ENCODE results near the gene TFDP2. TPM values are rescaled to one million over a fixed set of nuclear protein-coding genes. Genes with fewer than 3 reads are reported as not detected.

TFDP2 gene
- total and polyA plus RNA-seq, 2 experiments from 2014 or later, result 150 to 410 TPM

GRCh38 chr3:142148044-142148791 is 1.1 kb downstream of the TFDP2 start:
- peaks cover 4% of the 10 kb centered on the region for H3K27me3 Mint-ChIP-seq (ENCODE audit: insufficient read depth, low read depth, poor library complexity)
- H3K4me2 ChIP-seq, result peak overlapping the region; percentile 98
- TF ChIP-seq REST (IDR thresholded peaks at IDR 0.05; ENCODE audit: unreplicated experiment) (no peak), NANOG (IDR thresholded peaks at IDR 0.05; ENCODE audit: borderline replicate concordance) (no peak), ZNF462 (CRISPR knock-in tag; IDR thresholded peaks at IDR 0.05) (no peak), JUNB (IDR thresholded peaks at IDR 0.05; ENCODE audit: unreplicated experiment) (no peak), ETS1 (IDR thresholded peaks at IDR 0.05) (no peak), ZNF331 (CRISPR knock-in tag; IDR thresholded peaks at IDR 0.05; ENCODE audit: low read depth) (no peak), EZH2 (IDR thresholded peaks at IDR 0.05; ENCODE audit: low read depth, unreplicated experiment) (no peak), ZNF114 (CRISPR knock-in tag; IDR thresholded peaks at IDR 0.05) (no peak), STAT1 (IDR thresholded peaks at IDR 0.05; ENCODE audit: unreplicated experiment) (no peak), EZH2phosphoT487 (IDR thresholded peaks at IDR 0.05; ENCODE audit: unreplicated experiment) (no peak), CREB1 (CRISPR knock-in tag; IDR thresholded peaks at IDR 0.05; ENCODE audit: low read depth) (no peak), POLR2AphosphoS5 (IDR thresholded peaks at IDR 0.05; ENCODE audit: low read depth) (no peak), CTCF (conservative IDR thresholded peaks at IDR 0.05; ENCODE audit: low read depth in 2 of 2) (no peak)
- peak overlapping the region; percentile 65 for H3K4me3 ChIP-seq
- peaks cover 6% of the 10 kb centered on the region for H3K4me1 Mint-ChIP-seq
- no peaks in the 10 kb centered on the region for H3K36me3 ChIP-seq (ENCODE audit: insufficient read depth)
- no peaks in the 10 kb centered on the region; the same call in 1 of the 2 replicates for H3K79me2 ChIP-seq (replicated peaks; ENCODE audit: insufficient read depth)
- H3K9me3 Mint-ChIP-seq, result no peaks in the 10 kb centered on the region
- H3K27ac ChIP-seq (ENCODE audit: low read depth), result no peak overlapping the region
- H4K20me1 ChIP-seq (replicated peaks; ENCODE audit: insufficient read depth), result no peaks in the 10 kb centered on the region
- peak overlapping the region; percentile 88; the same call in 1 of the 2 replicates for H3K27ac Mint-ChIP-seq
- ATAC-seq (peak; percentile 4), DNase-seq (ENCODE audit: low spot score) (peak; percentile 35)
- H3K4me3 Mint-ChIP-seq, result peak overlapping the region; percentile 91
- 0 out of 2 replicates have a peak, but pooled peaks cover 8% of the 10 kb centered on the region for H3K27me3 ChIP-seq (ENCODE audit: insufficient read depth)
- peak overlapping the region; percentile 91 for H2AFZ ChIP-seq
- no peaks in the 10 kb centered on the region for H3K9me2 ChIP-seq (ENCODE audit: insufficient read depth)
- H3F3A ChIP-seq (replicated peaks; ENCODE audit: low read depth), result no peaks in the 10 kb centered on the region
- H3K4me1 ChIP-seq (ENCODE audit: insufficient read depth), result peaks cover 5% of the 10 kb centered on the region; the same call in 1 of the 2 replicates
- H3K36me3 Mint-ChIP-seq (ENCODE audit: low read depth), result peaks cover 2% of the 10 kb centered on the region; the same call in 1 of the 3 replicates

Measured in GM23338 (cell line).